GM19328 (cell line): ENCODE measurements around the gene KLHDC10.
"Not testable (repeated sequence)": the region's sequence is repeated elsewhere in the genome, so short reads cannot be mapped to it uniquely, and the experiment has no call there.

ENCODE experiments used
- ATAC-seq: cut with Tn5 transposase; IDR thresholded peaks from one replicate; pipeline ENCODE4 v1.9.1; 2021; ENCODE audit warnings: mild to moderate bottlenecking, moderate library complexity; ENCODE audit not compliant: unreplicated experiment

The KLHDC10 gene

GRCh38 chr7:130139193-130139960 is 69.0 kb downstream of the KLHDC10 start:
- ATAC-seq: no peak

GRCh38 chr7:130140551-130141160 is 70.3 kb downstream of the KLHDC10 start:
- ATAC-seq: no peak

- no peak for ATAC-seq
Observed at GRCh38 chr7:130141161-130141883, 71.0 kb downstream of the KLHDC10 start.

- ATAC-seq: no peak
Observed at GRCh38 chr7:130141884-130142653, 71.7 kb downstream of the KLHDC10 start.

GRCh38 chr7:130142654-130143333 is 72.5 kb downstream of the KLHDC10 start:
- no peak for ATAC-seq

- ATAC-seq: no peak
Observed at GRCh38 chr7:130143334-130143732, 73.0 kb downstream of the KLHDC10 start.

- ATAC-seq: no peak
Observed at GRCh38 chr7:130143986-130144311, 73.6 kb downstream of the KLHDC10 start.

GRCh38 chr7:130144312-130145171 is 74.2 kb downstream of the KLHDC10 start:
- ATAC-seq: no peak

GRCh38 chr7:130145424-130146100 is 75.2 kb downstream of the KLHDC10 start:
- no peak for ATAC-seq

GRCh38 chr7:130146142-130146541 is 75.8 kb downstream of the KLHDC10 start:
- ATAC-seq: not testable (repeated sequence)

- no peak for ATAC-seq
Observed at GRCh38 chr7:130146693-130147405, 76.5 kb downstream of the KLHDC10 start.

- ATAC-seq: no peak
Observed at GRCh38 chr7:130147710-130148325, 77.5 kb downstream of the KLHDC10 start.

- ATAC-seq: no peak
Observed at GRCh38 chr7:130148561-130148960, 78.2 kb downstream of the KLHDC10 start.

GRCh38 chr7:130149281-130150139 is 79.2 kb downstream of the KLHDC10 start:
- no peak for ATAC-seq

- no peak for ATAC-seq
Observed at GRCh38 chr7:130150587-130150986, 80.3 kb downstream of the KLHDC10 start.

GRCh38 chr7:130151591-130152492 is 81.5 kb downstream of the KLHDC10 start:
- ATAC-seq: no peak
